Activated T-helper 1 cell treated with Interleukin-2 at 50 U/mL for 16 hours (primary cell): ENCODE measurements around the gene CLDND1.
"Not testable (repeated sequence)": the region's sequence is repeated elsewhere in the genome, so short reads cannot be mapped to it uniquely, and the experiment has no call there.

ENCODE experiments used
- DNase-seq: peaks from one replicate; pipeline ENCODE4 v3.0.0-alpha.2; 2020; ENCODE audit warnings: low read depth

Gene CLDND1

DNA sequence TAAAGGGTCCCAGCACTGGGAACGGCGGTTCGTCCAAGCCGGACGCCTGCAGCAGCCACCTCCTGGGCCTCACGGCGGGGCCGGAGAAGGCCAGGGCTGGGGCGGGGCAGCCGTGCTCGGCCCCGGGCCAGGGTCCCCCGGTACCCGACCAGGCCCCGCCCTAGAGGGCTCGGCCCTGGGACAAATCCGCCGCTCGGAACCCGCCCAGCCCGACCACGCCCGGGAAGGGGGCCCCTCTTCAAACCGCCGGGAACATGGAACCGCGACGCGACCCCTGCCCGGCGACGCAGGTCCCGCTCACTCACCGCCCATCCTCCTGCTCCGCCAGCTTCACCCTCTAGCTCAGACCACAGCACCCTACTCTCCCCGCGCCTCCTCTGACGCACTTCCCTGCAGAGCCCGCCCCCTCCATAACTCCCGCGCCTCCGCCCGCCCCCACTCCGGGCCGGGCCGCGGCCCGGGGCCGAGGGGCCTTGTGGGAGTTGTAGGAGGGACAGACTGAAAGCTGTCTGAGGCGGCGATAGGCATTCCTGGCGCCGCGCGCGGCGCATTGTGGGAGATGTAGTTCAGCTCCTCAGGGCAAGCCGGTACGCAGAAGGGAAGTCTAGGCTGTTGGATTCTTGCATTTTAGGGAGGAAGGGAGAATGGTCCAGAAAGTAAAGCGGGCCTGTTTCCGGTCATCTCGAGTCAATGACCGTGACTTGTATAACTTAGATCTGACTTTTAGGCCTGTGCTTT, at the start of gene CLDND1:
Gene CLDND1, minus strand, starts transcription at position 359 of the 738 bp plus-strand sequence. CDS start 1,478 bp downstream, outside the sequence.
- DNase-seq = peak; percentile 96

- DNase-seq = no peak
Measured at GRCh38 chr3:98568402-98568801, 45.7 kb upstream of the CLDND1 start.

- DNase-seq = no peak
Measured at GRCh38 chr3:98567666-98568270, 45.1 kb upstream of the CLDND1 start.

DNA sequence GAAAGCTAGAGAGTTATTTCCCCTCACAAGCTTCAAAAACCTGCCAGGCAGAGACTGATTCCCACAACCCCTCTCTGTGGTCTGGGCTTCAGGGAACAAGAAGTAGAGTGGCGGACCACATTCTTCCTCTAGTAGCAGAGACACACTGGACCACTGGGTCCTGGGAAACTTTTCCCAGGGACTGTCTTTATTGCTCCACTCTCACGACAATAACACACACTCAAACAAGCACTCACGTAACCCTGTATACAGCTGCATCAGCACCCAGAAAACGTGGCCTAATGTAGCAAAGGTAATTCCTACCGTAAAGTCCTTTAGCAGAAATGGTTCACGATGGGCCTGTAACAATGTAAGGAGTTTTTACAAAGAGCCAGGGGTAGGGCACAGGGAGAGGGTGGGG, 43.1 kb upstream of the CLDND1 start:
- DNase-seq = no peak

GRCh38 chr3:98565237-98565643, 42.5 kb upstream of the CLDND1 start:
- DNase-seq = no peak

- no peak for DNase-seq
Measured at GRCh38 chr3:98564282-98565005, 41.7 kb upstream of the CLDND1 start.

- no peak for DNase-seq
Measured at GRCh38 chr3:98563661-98564281, 41.1 kb upstream of the CLDND1 start.

DNA sequence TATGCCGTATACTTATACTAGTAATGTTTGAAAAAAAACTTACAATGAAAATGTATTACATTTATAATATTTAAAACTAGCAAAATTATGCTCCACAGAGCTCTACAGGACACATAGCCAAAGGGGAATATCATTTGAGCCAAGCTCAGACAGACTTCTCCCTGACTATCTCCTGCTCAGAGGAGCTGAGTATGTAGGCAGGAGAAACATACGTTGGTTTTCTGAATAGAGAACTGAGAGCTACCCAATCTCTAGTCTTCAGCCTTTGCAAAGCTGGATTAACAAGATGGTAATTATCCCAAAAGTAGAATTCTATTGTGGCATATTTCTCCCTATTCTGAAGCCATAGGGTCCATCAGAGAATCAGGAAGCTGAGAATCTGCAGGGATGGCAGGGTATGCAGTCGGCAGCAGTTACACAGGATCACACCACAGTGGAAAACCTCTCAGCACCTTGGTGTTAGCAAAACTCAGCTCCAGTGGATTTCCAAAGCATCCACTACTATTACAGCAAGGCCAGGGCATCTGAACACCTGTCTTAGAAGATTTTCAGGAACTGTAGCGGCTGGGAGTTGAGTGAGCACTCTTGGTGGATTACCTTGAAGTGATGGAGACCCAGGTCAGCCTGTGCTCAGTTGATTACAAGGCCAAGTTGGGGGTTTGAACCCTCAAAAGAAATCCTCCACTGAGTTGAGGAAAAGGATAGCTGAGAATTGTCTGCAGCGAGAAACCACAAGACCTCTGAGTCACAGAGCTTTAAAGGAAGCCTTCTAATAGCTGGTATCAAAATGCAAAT, 39.2 kb upstream of the CLDND1 start:
- DNase-seq = no peak

DNA sequence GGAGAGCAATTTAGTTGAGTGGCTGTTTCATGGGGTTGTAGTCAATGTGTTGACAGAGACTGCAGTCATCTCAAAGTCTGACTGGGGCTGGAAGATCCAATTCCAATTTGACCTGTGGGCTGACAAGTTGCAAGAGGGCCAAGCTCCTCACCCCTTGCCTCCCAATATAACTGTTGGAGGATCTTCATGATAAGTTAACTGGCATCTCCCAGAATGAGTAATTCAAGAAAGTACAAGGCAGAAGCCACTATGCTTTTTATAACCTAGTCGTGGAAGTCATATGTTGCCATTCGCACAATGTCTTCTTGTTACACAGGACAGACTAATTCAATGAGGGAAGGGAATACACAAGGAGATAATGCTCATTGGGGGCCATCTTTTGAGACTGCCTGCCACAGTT, 38.2 kb upstream of the CLDND1 start:
- DNase-seq = no peak

- not testable (repeated sequence) for DNase-seq
Measured at GRCh38 chr3:98559769-98560168, 37.1 kb upstream of the CLDND1 start.

- DNase-seq = no peak
Measured at GRCh38 chr3:98558100-98558827, 35.6 kb upstream of the CLDND1 start.

GRCh38 chr3:98557324-98558010, 34.8 kb upstream of the CLDND1 start:
- DNase-seq = no peak

DNA sequence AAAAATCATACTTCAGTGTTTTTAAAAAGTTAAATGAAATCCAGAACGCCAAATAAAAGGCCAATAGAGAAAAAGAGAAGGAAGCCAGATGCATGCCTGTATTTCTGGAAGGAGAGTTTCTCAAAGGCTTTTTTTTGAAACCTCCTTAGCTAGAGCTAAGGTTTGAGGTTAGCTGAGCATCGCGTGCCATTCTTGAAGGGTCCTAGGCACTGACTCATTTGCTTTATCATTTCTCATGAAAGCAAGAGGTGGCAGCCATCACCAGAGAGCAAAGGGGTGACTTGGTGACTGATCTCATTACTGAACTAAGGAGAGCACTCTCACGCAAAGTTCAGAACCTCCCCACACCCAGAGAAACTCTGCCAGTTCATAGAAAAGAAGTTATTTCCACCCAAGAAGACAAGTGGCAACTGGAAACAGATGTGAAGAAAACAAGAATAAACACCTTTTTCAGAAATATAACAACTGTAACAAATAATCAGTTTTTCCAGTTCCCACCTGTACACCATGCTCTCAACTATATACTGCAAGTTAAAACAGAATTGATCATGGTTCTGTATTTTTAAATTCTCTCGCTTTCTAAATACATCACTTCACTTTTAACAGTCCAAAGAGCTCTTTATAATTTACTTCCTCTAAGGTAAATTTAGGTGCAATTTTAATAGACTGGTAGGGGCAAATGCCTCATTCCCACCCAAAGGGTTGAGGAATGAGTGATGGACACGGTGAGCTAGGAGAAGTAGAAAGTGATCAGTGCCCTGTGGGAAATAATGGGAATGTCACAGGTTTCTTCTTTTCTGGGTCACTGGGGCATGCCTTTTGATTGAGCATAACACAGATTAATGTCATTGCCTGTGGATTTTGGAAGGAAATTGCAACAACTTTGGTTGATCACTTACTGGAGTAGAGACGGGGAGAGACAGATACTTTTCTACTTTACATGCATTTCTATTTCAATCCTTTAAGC, 33.7 kb upstream of the CLDND1 start:
- DNase-seq = peak; percentile 57

GRCh38 chr3:98555025-98555379, 32.3 kb upstream of the CLDND1 start:
- no peak for DNase-seq

DNA sequence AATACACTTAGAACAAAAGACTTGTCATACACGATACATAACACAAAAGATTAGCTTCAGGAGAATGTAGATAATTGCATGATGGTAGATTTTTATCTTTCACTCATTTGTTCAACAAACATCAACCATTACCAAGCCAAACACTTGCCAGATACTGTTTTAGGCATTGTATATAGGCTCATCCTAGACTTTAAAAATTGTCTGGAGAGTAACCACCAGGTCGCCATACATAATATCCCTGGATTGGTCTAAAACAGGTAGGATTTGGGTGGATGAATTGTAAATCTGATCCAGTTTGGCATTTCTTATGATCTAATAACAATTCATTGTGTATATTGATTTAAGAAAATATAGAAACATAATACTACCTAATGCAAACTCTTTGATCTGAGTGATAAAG, 31.9 kb upstream of the CLDND1 start:
- no peak for DNase-seq

DNA sequence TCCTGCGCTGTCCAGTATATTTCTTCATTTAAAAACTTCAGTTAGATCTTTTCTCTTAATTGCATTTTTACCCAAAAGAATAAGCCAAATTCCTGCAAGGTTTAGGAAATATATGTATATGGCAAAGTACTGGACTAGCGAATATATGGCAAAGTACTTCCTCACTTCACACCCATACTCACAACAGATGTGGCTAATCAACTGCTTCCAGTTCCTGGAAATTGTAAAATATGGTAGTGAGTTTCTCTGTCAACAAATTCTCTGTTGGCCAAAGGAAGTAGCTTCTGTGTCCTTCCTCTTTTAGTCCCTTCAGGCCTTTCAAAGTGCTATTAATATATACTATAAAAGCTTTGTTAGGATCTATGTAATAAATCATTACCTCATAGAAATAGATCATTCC, 31.1 kb upstream of the CLDND1 start:
- no peak for DNase-seq

- DNase-seq = no peak
Measured at GRCh38 chr3:98553021-98553563, 30.4 kb upstream of the CLDND1 start.

- DNase-seq = no peak
Measured at GRCh38 chr3:98552232-98553020, 29.7 kb upstream of the CLDND1 start.
